ENCODE results near the gene LPIN2. TPM values are rescaled to one million over a fixed set of nuclear protein-coding genes. Genes with fewer than 3 reads are reported as not detected.

Gene LPIN2
- total and polyA plus RNA-seq, 2 experiments from 2014 or later = 9.0 to 10.8 TPM

DNA sequence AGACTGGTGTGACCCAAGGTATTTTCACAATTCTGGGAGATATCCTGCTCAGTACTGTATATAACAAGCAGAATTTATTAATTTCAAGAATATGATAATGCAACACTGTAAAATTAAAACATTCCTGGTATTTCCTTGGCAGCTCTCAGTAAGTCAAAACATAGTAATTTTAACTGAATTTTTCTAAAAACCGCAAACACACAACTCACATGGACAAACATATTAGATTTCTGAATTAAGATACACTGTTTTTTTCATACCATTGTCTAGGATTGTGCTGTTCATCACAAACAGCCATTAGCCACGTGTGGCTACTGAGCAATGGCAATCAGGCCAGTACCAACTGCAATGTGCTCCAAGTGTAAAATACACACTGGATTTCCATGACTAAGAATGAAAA, 29.6 kb downstream of the LPIN2 start (continued):
- TF ChIP-seq, protein P1, sequence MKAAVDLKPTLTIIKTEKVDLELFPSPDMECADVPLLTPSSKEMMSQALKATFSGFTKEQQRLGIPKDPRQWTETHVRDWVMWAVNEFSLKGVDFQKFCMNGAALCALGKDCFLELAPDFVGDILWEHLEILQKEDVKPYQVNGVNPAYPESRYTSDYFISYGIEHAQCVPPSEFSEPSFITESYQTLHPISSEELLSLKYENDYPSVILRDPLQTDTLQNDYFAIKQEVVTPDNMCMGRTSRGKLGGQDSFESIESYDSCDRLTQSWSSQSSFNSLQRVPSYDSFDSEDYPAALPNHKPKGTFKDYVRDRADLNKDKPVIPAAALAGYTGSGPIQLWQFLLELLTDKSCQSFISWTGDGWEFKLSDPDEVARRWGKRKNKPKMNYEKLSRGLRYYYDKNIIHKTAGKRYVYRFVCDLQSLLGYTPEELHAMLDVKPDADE (IDR thresholded peaks at IDR 0.05) = no peak
- TF ChIP-seq ZNF114 (CRISPR knock-in tag; IDR thresholded peaks at IDR 0.05) = no peak
- no peak for TF ChIP-seq ZNF331 (CRISPR knock-in tag; IDR thresholded peaks at IDR 0.05; ENCODE audit: low read depth)
- TF ChIP-seq EZH2 (IDR thresholded peaks at IDR 0.05; ENCODE audit: low read depth, unreplicated experiment) = no peak
- TF ChIP-seq, protein P2, sequence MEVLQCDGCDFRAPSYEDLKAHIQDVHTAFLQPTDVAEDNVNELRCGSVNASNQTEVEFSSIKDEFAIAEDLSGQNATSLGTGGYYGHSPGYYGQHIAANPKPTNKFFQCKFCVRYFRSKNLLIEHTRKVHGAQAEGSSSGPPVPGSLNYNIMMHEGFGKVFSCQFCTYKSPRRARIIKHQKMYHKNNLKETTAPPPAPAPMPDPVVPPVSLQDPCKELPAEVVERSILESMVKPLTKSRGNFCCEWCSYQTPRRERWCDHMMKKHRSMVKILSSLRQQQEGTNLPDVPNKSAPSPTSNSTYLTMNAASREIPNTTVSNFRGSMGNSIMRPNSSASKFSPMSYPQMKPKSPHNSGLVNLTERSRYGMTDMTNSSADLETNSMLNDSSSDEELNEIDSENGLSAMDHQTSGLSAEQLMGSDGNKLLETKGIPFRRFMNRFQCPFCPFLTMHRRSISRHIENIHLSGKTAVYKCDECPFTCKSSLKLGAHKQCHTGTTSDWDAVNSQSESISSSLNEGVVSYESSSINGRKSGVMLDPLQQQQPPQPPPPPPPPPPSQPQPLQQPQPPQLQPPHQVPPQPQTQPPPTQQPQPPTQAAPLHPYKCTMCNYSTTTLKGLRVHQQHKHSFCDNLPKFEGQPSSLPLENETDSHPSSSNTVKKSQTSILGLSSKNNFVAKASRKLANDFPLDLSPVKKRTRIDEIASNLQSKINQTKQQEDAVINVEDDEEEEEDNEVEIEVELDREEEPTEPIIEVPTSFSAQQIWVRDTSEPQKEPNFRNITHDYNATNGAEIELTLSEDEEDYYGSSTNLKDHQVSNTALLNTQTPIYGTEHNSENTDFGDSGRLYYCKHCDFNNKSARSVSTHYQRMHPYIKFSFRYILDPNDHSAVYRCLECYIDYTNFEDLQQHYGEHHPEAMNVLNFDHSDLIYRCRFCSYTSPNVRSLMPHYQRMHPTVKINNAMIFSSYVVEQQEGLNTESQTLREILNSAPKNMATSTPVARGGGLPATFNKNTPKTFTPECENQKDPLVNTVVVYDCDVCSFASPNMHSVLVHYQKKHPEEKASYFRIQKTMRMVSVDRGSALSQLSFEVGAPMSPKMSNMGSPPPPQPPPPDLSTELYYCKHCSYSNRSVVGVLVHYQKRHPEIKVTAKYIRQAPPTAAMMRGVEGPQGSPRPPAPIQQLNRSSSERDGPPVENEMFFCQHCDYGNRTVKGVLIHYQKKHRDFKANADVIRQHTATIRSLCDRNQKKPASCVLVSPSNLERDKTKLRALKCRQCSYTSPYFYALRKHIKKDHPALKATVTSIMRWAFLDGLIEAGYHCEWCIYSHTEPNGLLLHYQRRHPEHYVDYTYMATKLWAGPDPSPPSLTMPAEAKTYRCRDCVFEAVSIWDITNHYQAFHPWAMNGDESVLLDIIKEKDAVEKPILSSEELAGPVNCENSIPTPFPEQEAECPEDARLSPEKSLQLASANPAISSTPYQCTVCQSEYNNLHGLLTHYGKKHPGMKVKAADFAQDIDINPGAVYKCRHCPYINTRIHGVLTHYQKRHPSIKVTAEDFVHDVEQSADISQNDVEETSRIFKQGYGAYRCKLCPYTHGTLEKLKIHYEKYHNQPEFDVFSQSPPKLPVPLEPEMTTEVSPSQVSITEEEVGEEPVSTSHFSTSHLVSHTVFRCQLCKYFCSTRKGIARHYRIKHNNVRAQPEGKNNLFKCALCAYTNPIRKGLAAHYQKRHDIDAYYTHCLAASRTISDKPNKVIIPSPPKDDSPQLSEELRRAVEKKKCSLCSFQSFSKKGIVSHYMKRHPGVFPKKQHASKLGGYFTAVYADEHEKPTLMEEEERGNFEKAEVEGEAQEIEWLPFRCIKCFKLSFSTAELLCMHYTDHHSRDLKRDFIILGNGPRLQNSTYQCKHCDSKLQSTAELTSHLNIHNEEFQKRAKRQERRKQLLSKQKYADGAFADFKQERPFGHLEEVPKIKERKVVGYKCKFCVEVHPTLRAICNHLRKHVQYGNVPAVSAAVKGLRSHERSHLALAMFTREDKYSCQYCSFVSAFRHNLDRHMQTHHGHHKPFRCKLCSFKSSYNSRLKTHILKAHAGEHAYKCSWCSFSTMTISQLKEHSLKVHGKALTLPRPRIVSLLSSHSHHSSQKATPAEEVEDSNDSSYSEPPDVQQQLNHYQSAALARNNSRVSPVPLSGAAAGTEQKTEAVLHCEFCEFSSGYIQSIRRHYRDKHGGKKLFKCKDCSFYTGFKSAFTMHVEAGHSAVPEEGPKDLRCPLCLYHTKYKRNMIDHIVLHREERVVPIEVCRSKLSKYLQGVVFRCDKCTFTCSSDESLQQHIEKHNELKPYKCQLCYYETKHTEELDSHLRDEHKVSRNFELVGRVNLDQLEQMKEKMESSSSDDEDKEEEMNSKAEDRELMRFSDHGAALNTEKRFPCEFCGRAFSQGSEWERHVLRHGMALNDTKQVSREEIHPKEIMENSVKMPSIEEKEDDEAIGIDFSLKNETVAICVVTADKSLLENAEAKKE (CRISPR knock-in tag; IDR thresholded peaks at IDR 0.05) = no peak
- no peak for TF ChIP-seq JUNB (IDR thresholded peaks at IDR 0.05; ENCODE audit: unreplicated experiment)

DNA sequence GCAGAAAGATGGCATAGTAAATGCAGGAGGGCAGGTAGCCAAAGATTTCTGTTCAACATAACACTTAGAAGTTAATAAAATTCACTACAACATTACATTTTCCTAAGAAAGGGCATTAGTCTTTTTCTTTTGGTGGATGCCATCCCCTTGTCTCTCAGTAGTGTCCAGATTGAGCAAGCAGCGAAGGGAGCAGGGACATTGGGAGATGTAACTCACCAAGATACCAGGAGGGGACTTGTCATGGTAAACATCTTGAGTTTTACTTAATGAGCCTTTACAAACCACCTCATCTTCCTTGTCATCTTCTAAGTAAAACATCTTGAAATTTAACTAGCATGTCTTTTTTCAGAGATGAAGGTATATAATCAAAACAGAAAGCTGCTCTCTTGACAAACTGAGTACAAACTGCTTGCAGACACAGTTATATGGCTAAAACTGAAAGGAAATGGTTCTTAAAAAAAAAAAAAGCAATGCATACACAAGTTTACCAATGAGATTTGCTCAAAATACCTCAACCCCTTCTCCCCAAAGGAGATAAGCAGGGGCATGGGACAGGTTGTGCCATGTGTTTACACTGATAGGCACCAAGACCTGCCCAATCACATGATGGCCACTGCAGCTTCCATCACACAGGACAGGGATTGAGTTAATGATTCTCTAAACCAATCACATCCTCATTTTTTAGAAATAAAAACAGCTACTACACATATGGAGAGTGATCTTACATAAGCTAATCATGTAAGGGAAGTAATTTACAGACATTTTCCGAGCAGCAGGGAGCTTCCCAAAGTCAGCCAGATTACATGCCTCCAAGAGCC, 30.3 kb downstream of the LPIN2 start:
- Histone ChIP-seq H3K79me2 (replicated peaks; ENCODE audit: insufficient read depth) (peaks cover 49% of the 10 kb centered on the region), H3K4me2 (peak overlapping the region; percentile 59; the same call in 1 of the 2 replicates), H3K27me3 (ENCODE audit: insufficient read depth) (no peaks in the 10 kb centered on the region), H3K9me2 (ENCODE audit: insufficient read depth) (no peaks in the 10 kb centered on the region), H3F3A (replicated peaks; ENCODE audit: low read depth) (no peaks in the 10 kb centered on the region), H2AFZ (no peak overlapping the region), H4K20me1 (replicated peaks; ENCODE audit: insufficient read depth) (no peaks in the 10 kb centered on the region), H3K4me1 (ENCODE audit: insufficient read depth) (peaks cover 28% of the 10 kb centered on the region), H3K27ac (ENCODE audit: low read depth) (0 out of 2 replicates have a peak overlapping the region, but pooled peaks have one; percentile 57), H3K36me3 (ENCODE audit: insufficient read depth) (no peaks in the 10 kb centered on the region), H3K4me3 (no peak overlapping the region)
- Mint-ChIP-seq H3K4me3 (no peak overlapping the region), H3K27ac (peak overlapping the region; percentile 81), H3K36me3 (ENCODE audit: low read depth) (peaks cover 10% of the 10 kb centered on the region; the same call in 1 of the 3 replicates), H3K27me3 (ENCODE audit: insufficient read depth, low read depth, poor library complexity) (peaks cover 5% of the 10 kb centered on the region), H3K9me3 (no peaks in the 10 kb centered on the region), H3K4me1 (peaks cover 46% of the 10 kb centered on the region)
- DNase-seq (ENCODE audit: low spot score) = peak; percentile 56
- peak; percentile 74 for ATAC-seq
- TF ChIP-seq JUNB (IDR thresholded peaks at IDR 0.05; ENCODE audit: unreplicated experiment) (no peak), EZH2phosphoT487 (IDR thresholded peaks at IDR 0.05; ENCODE audit: unreplicated experiment) (no peak), POLR2AphosphoS5 (IDR thresholded peaks at IDR 0.05; ENCODE audit: low read depth) (no peak), NANOG (IDR thresholded peaks at IDR 0.05; ENCODE audit: borderline replicate concordance) (no peak), EZH2 (IDR thresholded peaks at IDR 0.05; ENCODE audit: low read depth, unreplicated experiment) (no peak)
- TF ChIP-seq, protein P3, sequence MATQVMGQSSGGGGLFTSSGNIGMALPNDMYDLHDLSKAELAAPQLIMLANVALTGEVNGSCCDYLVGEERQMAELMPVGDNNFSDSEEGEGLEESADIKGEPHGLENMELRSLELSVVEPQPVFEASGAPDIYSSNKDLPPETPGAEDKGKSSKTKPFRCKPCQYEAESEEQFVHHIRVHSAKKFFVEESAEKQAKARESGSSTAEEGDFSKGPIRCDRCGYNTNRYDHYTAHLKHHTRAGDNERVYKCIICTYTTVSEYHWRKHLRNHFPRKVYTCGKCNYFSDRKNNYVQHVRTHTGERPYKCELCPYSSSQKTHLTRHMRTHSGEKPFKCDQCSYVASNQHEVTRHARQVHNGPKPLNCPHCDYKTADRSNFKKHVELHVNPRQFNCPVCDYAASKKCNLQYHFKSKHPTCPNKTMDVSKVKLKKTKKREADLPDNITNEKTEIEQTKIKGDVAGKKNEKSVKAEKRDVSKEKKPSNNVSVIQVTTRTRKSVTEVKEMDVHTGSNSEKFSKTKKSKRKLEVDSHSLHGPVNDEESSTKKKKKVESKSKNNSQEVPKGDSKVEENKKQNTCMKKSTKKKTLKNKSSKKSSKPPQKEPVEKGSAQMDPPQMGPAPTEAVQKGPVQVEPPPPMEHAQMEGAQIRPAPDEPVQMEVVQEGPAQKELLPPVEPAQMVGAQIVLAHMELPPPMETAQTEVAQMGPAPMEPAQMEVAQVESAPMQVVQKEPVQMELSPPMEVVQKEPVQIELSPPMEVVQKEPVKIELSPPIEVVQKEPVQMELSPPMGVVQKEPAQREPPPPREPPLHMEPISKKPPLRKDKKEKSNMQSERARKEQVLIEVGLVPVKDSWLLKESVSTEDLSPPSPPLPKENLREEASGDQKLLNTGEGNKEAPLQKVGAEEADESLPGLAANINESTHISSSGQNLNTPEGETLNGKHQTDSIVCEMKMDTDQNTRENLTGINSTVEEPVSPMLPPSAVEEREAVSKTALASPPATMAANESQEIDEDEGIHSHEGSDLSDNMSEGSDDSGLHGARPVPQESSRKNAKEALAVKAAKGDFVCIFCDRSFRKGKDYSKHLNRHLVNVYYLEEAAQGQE (IDR thresholded peaks at IDR 0.05; ENCODE audit: unreplicated experiment) = no peak
